Fibroblast of skin of scalp (primary cell): ENCODE results near the gene MGMT.
A peak's percentile ranks its signal among the peaks of the same experiment; 100 is the strongest.

ENCODE experiments used
- DNase-seq: peaks from one replicate; pipeline ENCODE4 v3.0.0-alpha.2; 2013

MGMT gene

DNA sequence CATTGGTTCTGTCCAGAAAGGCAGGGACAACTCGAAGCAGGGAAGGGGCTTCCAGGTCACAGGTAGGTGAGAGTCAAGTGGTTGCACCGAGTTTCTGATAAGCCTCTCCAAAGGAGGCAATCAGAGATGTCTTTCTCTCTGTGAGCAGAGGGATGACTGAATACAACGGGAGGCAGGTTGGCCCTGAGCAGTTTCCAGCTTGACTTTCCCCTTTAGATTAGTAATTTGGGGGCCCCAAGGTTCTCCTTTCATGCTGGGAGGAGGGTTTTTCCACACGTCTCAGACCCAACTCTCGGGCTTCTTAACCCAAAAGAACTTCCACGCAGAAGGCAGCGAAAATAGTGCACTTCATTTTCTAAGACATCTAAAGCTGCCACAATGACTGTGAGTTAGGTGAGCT, 189.6 kb downstream of the MGMT start:
- no peak for DNase-seq

GRCh38 chr10:129657297-129658017, 190.4 kb downstream of the MGMT start:
- no peak for DNase-seq

GRCh38 chr10:129658376-129659072, 191.5 kb downstream of the MGMT start:
- DNase-seq: no peak

DNA sequence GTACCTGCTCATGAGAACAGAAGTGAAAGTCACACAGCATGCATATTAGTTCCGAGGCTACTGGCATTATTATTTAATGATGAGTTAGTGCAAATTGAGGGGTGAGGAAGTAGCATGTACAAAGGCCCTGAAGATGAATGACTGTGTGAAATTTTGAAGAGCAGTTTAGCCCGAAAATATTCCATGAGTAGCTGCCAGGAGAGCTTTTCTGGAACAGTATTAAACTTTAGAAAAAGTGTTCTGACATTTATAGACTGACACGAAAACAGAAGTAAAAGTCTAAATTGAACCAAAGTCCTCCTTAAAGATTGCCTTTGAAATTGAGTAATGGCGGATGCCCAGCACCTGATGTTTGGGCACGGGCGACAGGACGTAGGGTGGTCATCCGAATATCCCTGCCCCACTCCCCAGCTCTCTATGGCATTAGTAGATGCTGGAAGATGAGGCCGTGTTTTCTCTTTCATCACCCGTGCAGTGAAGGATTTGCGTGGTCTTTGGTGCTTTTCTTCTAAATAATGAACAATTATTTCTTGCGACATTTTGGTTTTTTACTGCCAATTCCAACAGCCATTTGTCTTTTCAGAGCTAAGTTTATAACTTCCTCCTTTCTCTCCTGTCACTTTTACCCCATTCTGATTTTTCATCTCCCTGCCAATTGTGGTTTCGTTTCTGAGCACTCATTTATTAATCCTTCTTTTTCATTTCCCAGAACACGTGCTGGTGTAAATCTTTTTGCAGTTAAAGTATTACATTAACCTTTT, 192.6 kb downstream of the MGMT start:
- no peak for DNase-seq

GRCh38 chr10:129660569-129660968, 193.5 kb downstream of the MGMT start:
- peak; percentile 9 for DNase-seq

DNA sequence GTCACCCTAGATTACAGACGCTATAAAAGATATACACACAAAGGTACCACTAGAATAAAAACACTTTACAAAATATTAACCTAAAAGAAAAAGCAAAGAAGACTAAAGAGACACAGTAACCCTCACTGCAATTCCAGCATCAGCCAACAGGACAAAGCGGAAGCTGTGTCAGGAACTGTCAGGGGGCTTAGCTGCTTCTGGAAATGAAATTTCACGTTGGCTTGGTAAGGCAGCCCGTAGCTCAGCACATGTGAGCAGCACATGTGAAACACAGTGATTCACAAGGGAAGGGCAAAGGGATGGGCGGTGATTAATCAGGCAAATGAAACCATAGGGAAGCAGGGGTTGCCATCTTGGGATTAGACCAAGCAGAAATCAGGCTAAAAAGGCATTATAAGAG, 195.4 kb downstream of the MGMT start:
- DNase-seq: no peak

- no peak for DNase-seq
Observed at GRCh38 chr10:129670124-129670523, 203.1 kb downstream of the MGMT start.

- DNase-seq: no peak
Observed at GRCh38 chr10:129673292-129673691, 206.3 kb downstream of the MGMT start.

- no peak for DNase-seq
Observed at GRCh38 chr10:129675027-129675769, 208.2 kb downstream of the MGMT start.

GRCh38 chr10:129676014-129676413, 209.0 kb downstream of the MGMT start:
- no peak for DNase-seq

- DNase-seq: no peak
Observed at GRCh38 chr10:129677377-129677927, 210.4 kb downstream of the MGMT start.

DNA sequence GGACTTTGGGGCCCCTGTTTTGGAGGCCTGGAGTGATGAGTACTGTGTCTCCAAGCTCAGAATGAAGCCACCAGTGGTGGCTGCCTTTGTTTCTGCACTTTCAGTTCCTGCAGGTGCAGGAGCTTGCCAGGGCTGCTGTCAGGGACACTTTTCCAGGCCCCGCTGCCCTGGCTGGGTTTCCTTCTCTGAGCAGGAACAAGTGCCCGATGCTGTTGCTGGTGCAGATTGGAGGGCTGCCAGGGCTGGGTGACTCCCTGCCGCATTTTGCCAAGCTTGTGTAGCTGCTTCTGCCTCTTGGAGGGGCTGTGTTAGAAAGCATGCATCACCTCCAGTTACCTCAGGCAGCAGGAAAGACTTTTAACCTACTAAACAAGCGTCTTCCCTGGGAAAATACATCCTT, 211.1 kb downstream of the MGMT start:
- no peak for DNase-seq

DNA sequence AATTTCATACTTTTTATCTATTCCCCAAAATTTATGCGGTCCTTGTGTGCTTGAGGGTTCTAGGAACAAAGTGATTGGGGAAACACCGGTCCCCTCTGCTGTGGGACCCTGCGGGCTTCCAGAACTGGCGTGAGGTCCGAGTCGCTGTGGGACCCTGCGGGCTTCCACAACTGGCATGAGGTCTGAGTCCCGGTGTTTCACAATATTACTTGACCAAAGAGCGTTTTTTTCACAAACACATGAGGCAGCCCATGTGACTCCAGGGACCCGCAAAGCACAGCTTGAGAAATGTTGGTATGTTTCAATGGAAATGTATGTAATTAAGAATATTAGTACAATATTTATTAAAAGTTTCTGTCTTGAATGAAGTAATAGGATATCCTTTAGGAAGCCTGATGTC, 212.2 kb downstream of the MGMT start:
- DNase-seq: no peak

DNA sequence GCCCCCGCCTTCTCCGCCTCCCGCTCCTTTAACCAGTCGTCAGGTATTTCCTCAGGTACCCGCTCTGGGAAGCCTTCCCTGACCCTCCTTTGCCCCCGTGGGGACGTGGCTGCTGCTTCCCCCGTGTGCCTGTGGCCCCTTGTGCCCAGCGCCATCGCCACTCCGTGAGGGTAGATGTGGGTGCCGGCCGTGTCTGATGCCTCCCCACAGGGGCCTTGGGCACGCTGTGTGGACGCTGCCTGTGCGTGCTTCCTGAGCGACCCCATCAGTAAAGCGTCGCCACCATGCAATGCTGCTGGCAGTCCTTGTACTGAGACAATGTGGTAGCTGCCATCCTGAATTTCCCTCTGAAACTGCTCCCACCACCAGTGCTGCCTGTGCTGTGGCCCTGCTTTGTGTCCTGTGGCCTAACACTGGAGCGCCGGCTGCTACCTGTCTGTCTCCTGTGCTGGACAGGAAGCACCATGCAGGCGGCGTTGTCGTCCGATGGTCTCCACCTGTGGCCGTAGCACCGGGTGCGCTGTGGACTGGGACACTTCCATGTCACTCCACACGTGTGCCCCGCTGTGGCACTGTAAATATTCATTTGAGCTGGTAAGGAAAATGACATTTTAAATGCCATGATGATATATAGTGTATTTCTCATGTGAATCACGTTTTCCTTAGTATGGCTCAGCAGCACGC, 213.8 kb downstream of the MGMT start:
- DNase-seq: no peak

- DNase-seq: no peak
Observed at GRCh38 chr10:129681856-129682255, 214.8 kb downstream of the MGMT start.

DNA sequence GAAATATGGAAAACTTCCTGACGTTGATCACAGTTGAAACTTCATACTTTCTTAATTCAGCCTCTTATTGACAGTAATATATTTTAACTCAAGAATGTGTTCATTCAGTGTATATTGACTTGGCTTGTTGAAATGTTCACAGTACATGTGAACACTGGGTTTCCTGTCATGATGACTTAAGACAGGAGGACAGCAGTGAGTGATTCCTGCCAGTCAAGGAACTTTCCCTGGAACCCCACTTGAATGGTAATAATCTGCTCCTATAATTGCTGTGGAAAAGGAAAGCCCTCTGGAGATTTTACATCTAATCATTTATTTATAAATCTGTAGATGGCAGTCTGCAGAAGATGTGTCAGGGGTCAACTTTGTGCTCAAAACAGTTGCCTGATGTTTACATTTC, 216.5 kb downstream of the MGMT start:
- DNase-seq: no peak

- no peak for DNase-seq
Observed at GRCh38 chr10:129683920-129684319, 216.9 kb downstream of the MGMT start.

DNA sequence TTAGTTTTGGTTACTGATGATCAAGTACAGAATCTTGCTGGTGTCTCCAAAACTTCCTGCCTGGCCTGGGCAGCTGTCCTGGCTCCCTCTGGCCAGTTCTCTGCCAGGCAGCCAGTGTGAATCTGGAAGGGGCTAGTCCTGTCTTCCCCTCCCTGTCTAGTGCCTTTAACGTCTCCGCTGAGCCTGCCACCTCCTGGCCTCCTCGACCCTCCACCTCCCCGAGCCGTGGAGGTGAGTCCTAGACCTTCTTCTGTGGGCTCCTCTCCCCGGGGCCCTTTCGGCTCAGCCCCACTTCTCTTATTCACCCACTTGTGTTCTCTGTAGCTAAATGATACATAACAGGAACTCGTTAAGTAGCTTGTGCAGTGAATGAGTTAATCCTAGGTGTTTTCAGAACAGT, 218.2 kb downstream of the MGMT start:
- no peak for DNase-seq

- DNase-seq: no peak
Observed at GRCh38 chr10:129689671-129690071, 222.6 kb downstream of the MGMT start.

DNA sequence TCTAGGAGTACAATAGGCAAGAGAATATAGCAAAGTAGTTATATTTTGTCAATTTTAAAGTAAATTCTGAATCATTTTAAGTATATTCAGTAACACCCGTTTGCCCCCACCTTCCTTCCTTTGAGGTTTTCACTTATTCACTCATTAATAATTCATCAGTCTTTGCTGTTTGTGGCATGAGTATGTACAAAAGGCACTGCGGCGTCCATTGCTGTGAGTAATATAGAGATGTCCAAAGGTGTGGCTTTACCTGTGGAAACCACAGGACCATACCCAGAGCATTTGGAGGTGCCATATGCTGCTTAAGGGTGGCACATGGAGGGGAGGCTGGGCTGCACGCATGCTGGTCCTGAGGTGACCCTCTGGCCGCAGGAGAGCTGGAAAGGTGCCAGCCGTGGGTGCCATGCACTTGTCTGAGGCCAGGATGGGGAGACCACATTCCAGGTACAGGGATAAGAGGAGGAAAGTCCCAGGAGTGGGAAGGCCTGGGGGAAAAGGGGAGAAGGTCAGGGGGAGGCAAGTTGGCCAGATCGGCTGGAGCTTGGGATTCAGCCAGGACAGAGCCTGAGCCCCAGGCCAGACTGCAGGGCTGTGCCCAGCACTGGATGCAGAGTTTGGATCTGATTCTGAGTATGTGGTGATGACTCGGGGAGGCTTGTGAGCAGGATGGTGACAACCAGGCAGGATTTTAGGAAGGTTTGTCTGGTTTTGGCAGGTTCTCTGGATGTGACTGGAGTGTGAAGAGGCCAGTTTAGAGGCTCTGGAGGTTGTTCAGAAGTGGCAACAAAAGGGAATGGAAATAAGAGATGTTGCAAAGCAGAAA, 223.4 kb downstream of the MGMT start:
- no peak for DNase-seq

- no peak for DNase-seq
Observed at GRCh38 chr10:129692695-129693094, 225.7 kb downstream of the MGMT start.
